Dedifferentiated amniotic fluid mesenchymal stem cell (primary cell): ENCODE data around the gene SPATA31C1.
"Not testable (repeated sequence)": the region's sequence is repeated elsewhere in the genome, so short reads cannot be mapped to it uniquely, and the experiment has no call there.

Source experiments
- DNase-seq: peaks from one replicate; pipeline ENCODE4 v3.0.0-alpha.2; 2016; ENCODE audit errors: extremely low spot score

Gene SPATA31C1

DNA sequence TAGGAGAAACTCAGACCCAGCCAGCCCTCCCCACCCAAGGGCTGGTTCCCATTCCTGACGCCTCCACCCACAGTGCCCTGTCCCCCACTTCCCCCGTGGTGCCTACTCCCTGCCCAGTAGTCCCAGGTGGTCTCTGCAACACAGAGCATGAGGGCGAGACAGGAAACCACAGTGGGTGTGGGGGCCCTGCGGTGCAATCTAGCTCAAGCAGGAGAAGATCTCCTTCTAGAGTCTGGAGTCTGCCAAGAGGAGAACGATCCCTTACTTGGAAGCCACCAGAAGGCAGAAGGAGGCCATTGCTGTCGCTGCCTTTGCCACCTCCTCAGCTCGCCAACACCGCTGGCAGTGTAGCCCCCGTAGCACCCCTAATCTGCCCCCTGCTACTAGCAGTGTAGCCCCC is 20.2 kb downstream of the SPATA31C1 start:
- not testable (repeated sequence) for DNase-seq

DNA sequence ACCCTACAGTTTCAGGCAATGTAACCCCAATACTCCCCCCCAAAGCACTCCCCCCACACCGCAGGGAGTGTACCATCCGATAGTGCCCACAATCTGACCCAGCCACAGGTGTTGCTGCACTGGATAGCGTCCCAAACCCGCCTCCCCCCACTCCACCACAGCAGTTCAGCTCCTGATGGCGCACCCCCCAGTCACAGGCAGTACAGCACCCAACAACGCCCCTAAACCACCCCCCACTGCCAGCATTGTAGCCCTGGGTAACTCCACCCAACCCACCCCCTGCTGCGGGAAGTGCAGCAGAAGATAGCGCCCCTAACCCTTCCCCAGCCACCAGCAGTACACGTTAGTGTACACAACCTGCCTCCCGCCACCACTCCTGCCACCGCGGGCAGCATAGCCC is 20.6 kb downstream of the SPATA31C1 start:
- DNase-seq, result not testable (repeated sequence)

DNA sequence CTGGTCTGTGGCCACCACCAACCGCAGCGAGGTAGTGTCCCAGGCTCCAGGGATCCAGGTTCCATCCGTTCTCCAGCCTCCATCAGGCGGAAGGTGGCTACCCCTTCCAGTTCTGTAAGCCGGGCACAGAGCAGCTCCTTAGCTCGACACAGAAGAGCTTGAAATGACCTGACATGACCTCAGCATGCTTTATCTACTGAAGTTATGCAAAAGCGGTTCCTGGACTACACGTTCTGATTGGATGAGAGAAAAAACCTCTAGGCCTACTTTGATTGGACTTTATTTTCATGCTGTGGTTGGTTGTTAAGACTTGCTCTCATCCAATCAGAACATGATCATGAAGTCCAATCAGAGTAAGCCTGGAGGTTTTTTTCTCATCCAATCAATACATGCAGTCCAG is 21.3 kb downstream of the SPATA31C1 start:
- not testable (repeated sequence) for DNase-seq

- no peak for DNase-seq
These were observed 26.3 kb downstream of the SPATA31C1 start for GRCh38 chr9:87944096-87944495.

DNA sequence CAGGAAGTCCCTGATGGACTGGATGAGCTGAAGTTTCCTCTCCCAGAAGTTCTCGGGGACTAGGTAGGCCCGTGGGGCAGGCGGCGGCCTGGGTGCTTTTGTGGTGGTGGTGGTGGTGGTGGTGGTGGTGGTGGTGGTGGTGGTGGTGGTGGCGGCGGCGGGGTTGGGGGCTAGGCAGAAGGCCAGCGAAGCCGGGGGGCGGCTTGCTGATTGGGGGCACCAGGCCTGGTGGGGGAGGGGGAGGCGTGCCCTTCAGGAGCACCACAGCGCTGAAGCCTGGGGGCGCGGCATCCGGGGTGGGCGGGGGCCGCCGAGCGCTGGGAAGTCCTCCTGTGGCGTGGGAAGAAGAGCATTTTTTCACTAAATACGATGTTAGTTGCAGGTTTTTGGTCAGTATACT is 26.9 kb downstream of the SPATA31C1 start:
- no peak for DNase-seq

- no peak for DNase-seq
These were observed 32.5 kb downstream of the SPATA31C1 start for GRCh38 chr9:87950296-87950695.

DNA sequence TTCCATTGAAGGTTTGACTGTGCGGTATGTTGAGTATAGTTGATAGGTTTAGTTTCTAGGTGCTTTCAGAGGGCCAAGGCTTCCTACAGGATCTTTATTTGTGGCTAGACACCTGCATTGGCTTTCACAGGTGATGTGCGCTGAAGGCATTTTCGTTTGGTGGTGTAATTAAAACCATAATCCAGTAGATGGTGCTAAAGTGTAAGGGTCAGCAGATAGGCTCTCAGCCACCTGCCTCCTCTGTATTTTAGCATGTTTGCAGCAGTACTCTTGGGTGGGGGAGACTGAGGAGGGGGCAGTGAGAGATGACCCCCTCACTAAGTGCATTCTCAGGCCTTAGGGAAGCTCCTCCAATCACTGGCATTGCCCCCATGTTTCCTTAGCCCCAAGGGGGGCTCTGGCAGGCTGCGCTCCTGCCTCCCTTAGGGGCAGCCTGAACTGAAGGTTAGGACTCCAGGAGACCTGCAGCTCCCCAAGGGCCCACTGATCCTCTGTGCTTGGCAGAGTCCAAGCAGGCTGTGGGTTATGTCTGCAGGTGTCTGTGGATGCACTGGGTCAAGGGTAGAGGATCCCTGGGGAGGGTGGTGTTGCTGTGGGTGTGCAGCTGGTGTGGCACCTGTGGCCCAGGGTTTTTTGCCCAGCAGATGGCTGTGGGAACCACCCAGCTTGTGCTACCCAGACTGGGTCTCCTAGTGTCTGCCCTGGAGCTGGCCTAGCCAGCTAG is 33.2 kb downstream of the SPATA31C1 start:
- no peak for DNase-seq

DNA sequence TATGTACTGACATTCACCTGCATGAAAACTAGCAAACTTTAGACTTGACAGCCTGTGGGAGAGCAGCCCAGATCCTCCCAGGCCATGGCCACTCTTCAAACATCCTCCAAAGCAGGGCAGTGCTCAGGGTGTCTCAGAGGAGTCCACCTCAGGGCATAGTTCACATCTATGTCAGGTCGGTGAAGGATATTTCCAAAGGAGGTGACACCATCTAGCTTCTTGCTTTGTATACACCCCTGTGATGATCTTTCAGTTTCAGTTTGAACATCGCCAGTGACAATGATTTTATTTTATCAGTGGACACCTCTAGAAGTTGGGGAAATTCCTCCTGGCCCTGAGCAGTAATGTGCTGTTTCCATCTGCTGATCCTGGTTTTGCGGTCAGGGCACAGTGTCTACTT is 36.5 kb downstream of the SPATA31C1 start:
- no peak for DNase-seq

GRCh38 chr9:87957839-87958238 is 40.1 kb downstream of the SPATA31C1 start:
- no peak for DNase-seq

GRCh38 chr9:87958591-87958990 is 40.8 kb downstream of the SPATA31C1 start:
- DNase-seq, result no peak

DNA sequence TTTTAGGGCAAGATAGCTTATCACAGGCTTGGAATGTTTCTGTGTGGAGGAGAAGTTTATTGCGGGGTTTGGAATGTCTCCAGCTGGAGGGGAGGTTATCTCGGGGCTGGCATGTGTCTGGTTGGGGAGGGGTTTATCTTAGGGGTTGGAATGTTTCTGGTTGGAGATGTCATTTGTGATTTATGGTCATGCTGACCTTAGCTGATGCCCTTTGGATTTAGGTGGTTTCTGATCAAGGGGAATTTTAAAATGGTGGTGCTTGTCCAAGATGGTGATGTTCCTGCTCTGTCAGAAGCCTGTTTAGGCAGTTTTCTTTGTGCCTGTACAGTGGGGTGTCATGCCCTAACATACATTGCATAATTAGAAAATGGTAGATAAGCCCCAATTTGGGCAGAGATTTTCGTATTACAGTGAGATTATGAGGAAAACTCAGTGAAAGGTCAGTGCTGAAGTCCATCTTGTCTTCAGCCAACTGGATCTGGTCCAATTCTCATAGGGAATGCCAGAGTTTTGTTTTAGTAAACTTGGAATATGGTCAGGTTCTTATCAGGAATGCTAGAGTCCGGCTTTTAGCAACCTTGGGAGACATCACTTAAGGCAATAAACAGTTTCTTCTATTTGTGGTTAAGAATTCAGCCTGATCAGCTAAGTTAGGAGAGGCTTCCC is 42.3 kb downstream of the SPATA31C1 start:
- DNase-seq, result no peak

- no peak for DNase-seq
These were observed 46.0 kb downstream of the SPATA31C1 start for GRCh38 chr9:87963770-87964169.

- DNase-seq, result no peak
These were observed 47.1 kb downstream of the SPATA31C1 start for GRCh38 chr9:87964826-87965225.

DNA sequence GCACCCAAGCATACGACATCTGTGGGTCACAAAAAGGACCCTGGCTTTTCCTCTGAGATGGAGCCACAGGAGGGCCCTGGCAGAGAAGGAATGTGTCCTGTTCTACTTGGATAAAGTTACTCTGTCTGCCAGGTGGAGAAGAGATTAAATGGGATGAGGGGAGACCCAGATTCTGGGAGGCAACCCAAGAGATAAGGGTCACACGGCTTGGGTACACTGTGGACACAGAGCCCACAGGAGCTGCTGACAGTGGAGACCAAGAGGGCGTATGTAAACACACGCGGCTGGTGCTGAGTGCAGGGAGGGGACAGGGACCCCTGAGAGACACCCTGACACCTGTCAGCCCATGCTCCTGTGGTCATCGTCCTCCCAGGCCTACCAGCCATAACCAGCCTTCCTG is 50.4 kb downstream of the SPATA31C1 start:
- no peak for DNase-seq

GRCh38 chr9:87970602-87971001 is 52.8 kb downstream of the SPATA31C1 start:
- no peak for DNase-seq

- no peak for DNase-seq
These were observed 55.4 kb downstream of the SPATA31C1 start for GRCh38 chr9:87973122-87973521.
